Measurements from ENCODE around the gene ZIC5.
A peak's percentile ranks its signal among the peaks of the same experiment; 100 is the strongest.

The ZIC5 gene

GRCh38 chr13:99971576-99972189 is at the start of gene ZIC5:
ZIC5 (minus strand) TSS chr13:99971767; CDS start chr13:99971603, 164 bp downstream.
- DNase-seq, result peak; percentile 45

GRCh38 chr13:100019780-100020356 is 48.3 kb upstream of the ZIC5 start:
- no peak for DNase-seq

GRCh38 chr13:100014621-100015020 is 43.1 kb upstream of the ZIC5 start:
- no peak for DNase-seq

- no peak for DNase-seq
These were observed 26.7 kb upstream of the ZIC5 start for GRCh38 chr13:99998261-99998660.

- no peak for DNase-seq
These were observed 26.2 kb upstream of the ZIC5 start for GRCh38 chr13:99997702-99998214.

- no peak for DNase-seq
These were observed 24.9 kb upstream of the ZIC5 start for GRCh38 chr13:99996381-99996973.

- DNase-seq, result peak; percentile 78
These were observed 24.2 kb upstream of the ZIC5 start for GRCh38 chr13:99995589-99996380.

- DNase-seq, result no peak
These were observed 23.6 kb upstream of the ZIC5 start for GRCh38 chr13:99995104-99995588.

GRCh38 chr13:99994638-99995020 is 23.1 kb upstream of the ZIC5 start:
- no peak for DNase-seq

GRCh38 chr13:99993660-99994637 is 22.4 kb upstream of the ZIC5 start:
- DNase-seq, result no peak

GRCh38 chr13:99992949-99993351 is 21.4 kb upstream of the ZIC5 start:
- DNase-seq, result no peak

- peak; percentile 38 for DNase-seq
These were observed 20.5 kb upstream of the ZIC5 start for GRCh38 chr13:99991828-99992775.

- DNase-seq, result peak; percentile 45
These were observed 19.7 kb upstream of the ZIC5 start for GRCh38 chr13:99991013-99991827.

GRCh38 chr13:99990126-99990977 is 18.8 kb upstream of the ZIC5 start:
- DNase-seq, result no peak

- no peak for DNase-seq
These were observed 17.9 kb upstream of the ZIC5 start for GRCh38 chr13:99989276-99990125.

GRCh38 chr13:99988529-99989275 is 17.1 kb upstream of the ZIC5 start:
- DNase-seq, result no peak

All from right forelimb (tissue), 1 donor.